Measurements from ENCODE around the gene RUFY3.
A peak's percentile ranks its signal among the peaks of the same experiment; 100 is the strongest.
"Not testable (repeated sequence)": the region's sequence is repeated elsewhere in the genome, so short reads cannot be mapped to it uniquely, and the experiment has no call there.

RUFY3 gene

DNA sequence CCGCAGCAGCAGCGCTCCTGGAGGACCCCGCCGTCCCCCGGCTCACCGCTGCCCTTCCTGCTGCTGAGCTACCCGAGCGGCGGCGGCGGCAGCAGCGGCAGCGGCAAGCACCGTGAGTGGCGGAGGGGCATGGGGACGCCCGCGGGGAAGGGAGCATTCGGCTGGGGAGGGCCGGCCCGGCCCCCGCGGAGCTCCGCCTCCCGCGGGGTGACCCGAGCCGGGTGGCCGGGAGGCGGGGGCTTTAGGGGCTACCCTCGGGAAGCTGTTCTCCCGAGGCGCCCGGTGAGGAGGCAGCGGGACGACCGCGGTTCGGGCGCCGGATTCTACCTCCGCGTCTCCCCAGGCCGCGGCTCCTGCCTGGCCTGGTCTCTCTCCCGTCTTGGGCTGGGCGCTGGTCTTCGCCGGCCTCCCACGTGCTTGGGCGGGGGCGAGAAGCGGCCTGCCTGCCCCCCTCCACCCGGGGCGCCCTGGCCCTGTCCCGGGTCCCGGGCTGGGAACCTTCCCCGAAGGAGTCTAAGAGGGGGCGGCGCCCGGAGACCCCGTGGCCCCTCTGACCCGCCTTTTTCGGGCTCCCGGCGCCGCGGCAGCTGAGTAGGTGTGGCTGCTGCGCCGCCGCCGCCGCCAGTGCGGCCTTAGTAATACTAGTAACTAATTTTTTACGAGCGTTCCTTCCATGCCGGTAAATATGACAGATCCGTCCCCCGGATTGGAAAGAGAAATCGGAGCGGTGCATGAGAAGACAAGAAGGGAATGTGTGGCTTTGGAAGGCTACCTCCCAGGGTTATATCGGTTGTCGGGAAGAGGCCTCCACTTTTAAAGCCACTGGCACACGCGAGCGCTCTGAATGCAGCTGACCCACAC lies 16.4 kb upstream of the RUFY3 start:
- DNase-seq (ENCODE audit: low read depth in 2 of 2) = peak; percentile 54 to 65

GRCh38 chr4:70706044-70706461 lies 15.7 kb upstream of the RUFY3 start:
- DNase-seq (ENCODE audit: low read depth in 2 of 2) = no peak

- no peak for DNase-seq (ENCODE audit: low read depth in 2 of 2)
These were observed 15.2 kb upstream of the RUFY3 start for GRCh38 chr4:70706516-70706915.

GRCh38 chr4:70709611-70710205 lies 12.1 kb upstream of the RUFY3 start:
- no peak for DNase-seq (ENCODE audit: low read depth in 2 of 2)

DNA sequence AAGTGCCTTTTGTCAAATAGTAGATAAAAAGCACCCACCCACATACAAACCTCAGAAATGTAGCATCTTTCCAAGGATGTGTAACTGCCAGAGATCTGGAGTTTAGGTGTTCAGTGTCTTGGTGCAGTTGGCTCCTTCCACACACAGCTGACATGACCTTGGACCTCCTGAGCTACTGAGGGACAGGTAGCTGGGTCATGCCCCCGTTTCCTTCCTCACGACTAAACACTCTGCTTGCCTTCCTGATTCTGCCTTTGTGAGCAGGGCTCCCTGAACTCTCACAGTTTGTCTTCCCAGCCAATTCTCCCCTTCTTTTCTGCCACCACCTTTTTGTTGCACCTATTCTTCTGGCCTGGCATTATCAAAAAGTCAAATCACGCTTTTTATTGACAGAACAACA lies 10.2 kb upstream of the RUFY3 start:
- DNase-seq (ENCODE audit: low read depth in 2 of 2) = no peak

DNA sequence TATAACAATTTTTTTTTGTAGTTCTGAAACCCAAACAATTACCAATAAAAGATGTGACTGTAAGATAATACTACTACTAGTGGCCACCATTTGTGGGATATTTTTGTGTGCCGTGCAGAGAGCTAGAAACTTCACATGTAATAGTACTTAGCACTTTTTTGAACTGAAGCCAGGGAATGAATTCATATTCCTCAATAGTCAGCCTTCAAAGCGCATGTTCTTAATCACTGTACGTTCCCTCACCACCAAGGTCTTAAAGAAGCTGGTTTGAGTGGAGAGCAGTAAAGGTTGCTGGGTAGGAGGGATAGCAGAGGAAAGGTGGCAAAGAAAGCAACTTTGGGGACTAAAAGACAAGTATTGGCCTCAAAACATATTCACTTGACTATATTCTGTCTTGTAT lies 9.6 kb upstream of the RUFY3 start:
- DNase-seq (ENCODE audit: low read depth in 2 of 2) = no peak

DNA sequence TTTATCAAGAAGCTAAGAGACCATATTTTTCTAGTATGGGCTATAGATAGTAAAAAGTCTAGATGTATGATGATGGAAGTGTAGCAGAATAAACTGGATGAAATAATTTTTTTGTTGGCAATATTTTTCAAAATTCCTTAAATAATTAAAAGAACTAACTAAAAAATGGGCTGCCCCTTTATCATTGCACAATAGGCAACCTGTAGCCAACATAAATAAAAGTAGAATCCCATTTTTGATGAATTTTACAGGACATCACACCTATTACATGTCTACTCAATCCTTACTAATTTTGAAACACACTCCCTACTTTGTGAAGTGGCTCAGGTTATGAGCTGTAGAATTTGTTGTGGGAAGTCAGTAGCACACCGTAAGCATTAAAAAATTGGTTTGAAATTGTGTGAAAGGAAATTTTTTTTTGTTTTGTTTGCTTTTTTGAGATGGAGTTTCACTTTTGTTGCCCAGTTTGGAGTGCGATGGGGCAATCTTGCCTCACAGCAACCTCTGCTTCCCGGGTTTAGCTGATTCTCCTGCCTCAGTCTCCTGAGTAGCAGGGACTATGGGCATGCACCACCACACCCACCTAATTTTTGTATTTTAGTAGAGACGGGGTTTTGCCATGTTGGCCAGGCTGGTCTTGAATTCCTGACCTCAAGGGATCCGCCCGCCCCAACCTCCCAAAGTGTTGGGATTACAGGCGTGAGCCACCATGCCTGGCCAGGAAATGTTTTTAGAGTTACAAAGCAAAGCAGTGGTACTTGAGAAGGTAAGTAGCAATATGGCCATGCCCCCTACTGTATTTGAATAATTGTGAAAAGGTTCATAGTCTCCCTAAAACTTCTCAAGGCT lies 8.9 kb upstream of the RUFY3 start:
- DNase-seq (ENCODE audit: low read depth in 2 of 2) = no peak

- no peak for DNase-seq (ENCODE audit: low read depth in 2 of 2)
These were observed 8.2 kb upstream of the RUFY3 start for GRCh38 chr4:70713453-70714078.

- no peak for DNase-seq (ENCODE audit: low read depth in 2 of 2)
These were observed 7.5 kb upstream of the RUFY3 start for GRCh38 chr4:70714079-70714887.

DNA sequence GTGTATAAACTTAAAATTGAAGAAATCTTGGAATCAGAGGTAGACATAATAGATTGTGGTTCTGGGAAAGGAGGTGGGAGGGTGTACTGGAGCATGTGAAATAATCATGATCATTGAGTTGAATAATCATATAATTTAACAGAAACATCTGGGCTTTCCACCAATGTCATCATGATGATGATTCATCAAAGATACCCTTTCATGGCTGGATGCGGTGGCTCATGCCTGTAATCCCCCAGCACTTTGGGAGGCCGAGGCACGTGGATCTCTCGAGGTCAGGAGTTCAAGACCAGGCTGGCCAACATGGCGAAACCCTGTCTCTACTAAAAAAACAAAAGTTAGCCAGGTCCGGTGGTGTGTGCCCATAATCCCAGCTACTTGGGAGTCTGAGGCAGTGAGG lies 6.7 kb upstream of the RUFY3 start:
- no peak for DNase-seq (ENCODE audit: low read depth in 2 of 2)

DNA sequence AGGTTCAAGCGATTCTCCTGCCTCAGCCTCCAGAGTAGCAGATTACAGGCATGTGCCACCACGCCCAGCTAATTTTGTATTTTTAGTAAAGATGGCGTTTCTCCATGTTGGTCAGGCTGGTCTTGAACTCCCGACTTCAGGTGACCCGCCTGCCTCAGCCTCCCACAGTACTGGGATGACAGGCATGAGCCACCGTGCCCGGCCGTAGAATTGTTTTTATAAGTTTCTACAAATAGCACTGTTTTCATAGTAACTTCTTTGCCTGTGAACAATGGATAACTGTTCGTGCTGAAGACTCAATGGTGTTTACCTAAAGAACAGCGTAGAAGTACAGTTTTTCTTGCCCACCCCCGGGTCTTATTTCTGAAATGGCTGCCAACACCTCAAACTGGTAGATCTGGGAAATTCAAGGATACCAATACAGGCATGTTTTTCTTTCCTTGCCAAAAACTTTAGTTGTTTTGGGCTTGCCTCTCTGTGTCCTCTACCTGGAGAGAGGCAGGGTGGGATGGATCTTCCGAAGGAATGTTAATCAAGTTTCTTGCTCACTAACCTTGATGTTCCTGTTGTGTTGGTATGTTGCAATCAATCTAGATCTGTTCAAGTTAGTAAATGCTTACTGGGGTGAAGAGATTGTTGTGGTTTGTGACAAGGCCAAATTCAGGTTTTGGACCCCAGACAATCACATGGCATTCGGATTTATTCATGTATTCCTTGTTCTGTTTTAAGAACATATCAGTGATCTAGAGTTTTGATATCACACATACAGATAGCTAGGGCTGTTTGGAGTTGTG lies 2.8 kb upstream of the RUFY3 start:
- no peak for DNase-seq (ENCODE audit: low read depth in 2 of 2)

GRCh38 chr4:70722199-70722791 lies 531 bp downstream of the RUFY3 start:
- DNase-seq (ENCODE audit: low read depth in 2 of 2) = no peak

DNA sequence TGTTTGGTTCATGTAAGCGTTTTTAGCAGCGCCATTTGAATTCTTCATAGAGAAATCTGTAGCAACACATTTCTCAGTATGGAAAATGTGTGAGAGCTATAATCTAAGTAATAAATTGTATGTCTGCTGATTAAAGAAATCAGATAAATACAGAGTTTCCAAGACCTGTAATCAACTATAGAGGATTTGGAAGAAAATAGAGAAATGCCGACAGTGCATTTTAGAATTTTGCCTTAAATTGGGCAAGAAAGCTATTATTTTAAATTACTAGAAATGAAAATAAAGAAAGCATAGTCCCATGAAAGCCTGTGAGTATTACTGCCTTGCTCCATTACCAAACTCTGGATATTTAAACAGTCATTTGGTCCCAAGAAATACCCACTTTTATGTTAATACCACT lies 2.7 kb downstream of the RUFY3 start:
- DNase-seq (ENCODE audit: low read depth in 2 of 2) = no peak

GRCh38 chr4:70725633-70726032 lies 3.9 kb downstream of the RUFY3 start:
- no peak for DNase-seq (ENCODE audit: low read depth in 2 of 2)

DNA sequence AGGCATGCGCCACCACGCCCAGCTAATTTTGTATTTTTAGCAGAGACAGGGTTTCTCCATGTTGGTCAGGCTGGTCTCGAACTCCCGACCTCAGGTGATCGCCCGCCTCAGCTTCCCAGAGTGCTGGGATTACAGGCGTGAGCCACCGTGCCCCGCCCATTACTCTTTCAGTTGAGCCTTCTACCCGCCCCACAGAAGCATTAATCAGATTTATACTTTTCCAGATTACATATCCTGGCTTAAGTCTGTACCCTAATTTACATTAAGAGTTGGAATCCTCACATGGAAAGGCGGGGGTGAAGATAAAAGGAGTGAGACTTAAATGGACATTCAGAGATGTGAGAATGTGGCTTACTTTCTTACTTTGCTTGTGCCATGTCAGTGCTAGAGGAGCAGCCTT lies 4.8 kb downstream of the RUFY3 start:
- DNase-seq (ENCODE audit: low read depth in 2 of 2) = not testable (repeated sequence)

DNA sequence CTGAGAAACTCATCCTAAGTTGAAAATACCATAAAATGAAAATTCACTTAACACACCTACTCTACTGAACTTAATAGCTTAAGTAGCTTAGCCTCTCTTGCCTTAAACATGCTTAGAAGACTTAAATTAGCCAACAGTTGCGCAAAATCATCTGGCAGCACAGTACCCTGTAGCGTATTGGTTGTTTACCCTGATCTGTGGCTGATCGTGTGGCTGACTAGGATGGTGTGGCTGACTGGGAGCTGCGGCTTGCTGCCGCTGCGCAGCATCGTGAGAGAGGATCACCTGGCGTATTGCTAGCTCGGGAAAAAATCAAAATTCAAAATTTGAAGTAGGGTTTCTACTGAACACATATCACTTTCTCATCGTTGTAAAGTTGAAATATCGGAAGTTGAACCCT lies 6.3 kb downstream of the RUFY3 start:
- no peak for DNase-seq (ENCODE audit: low read depth in 2 of 2)

GRCh38 chr4:70732878-70733277 lies 11.1 kb downstream of the RUFY3 start:
- DNase-seq (ENCODE audit: low read depth in 2 of 2) = not testable (repeated sequence)

DNA sequence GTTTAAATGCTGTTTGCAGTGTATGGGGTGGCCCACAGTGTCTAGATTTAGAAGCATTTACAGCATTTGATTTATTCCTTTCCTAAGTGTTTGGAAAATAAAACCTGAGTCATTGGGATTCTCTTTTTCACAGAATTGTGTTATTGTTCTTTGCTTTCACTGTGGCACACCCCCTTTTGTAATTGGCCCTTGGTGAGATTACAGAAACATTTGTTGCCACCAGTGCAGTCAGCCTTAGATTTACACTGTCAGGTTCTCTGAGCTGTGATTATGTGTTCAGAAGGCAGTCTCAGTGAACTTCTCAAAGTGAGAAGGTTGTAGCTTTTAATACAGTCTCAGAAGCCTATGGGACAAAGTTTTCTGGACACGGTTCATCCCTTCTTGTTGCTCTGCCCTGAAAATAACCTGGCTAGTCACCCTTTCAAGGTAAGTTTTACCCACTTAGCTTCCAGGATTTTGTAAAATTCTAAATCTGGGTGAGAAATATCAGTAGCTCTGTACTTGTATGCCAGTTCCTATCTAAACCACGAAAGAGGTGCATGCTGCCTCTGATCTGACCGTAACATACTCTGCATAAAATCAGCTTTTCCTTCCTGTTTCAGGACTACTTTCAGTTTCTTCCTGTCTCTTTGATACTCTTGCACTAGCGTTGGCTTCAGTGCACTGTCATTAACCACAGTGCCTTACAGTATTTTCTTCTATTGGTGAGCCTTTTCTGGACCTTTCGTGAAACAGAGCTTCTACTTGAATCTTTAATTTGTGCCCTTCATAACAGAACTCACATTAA lies 12.6 kb downstream of the RUFY3 start:
- no peak for DNase-seq (ENCODE audit: low read depth in 2 of 2)

DNA sequence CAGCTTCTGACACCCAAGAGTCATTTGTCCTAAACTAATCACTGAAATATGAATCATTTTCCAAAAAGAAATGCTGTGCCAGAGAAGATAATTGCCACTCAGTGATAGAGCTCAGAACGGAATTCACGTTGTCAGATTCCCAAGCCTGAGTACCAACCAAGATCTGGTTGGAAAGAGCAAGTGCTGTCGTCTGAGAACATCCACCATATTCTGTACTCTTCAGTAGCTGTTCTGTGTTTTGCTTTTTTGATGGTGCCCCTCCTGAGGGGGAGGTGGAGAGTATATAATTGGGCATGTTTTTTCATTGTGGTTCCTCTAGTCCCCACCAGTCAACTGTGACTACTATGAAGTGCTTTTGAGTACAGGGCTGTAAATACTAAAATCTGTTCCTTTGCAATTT lies 13.2 kb downstream of the RUFY3 start:
- DNase-seq (ENCODE audit: low read depth in 2 of 2) = no peak
